Stomach (tissue), 9 donors: Measurements from ENCODE around the gene CIB1. TPM values are rescaled to one million over a fixed set of nuclear protein-coding genes. Genes with fewer than 3 reads are reported as not detected.

Experiments used
- DNase-seq, 2 donors: peaks; one replicate each; pipeline versions ENCODE4 v3.0.0 to v3.0.0-alpha.2; 2013 to 2019
- H3K27ac ChIP-seq, 5 donors: fragments of 200-600 bp in 4 of 5; sonication (generic) in 4 of 5; one replicate each; pipeline ENCODE4 v1.5.1; 2013 to 2019; ENCODE audit warnings: mild to moderate bottlenecking in 1 of 5, moderate library complexity in 1 of 5
- H3K27me3 ChIP-seq, 3 donors: fragments of 200-600 bp; sonication (generic); one replicate each; pipeline ENCODE4 v1.5.1; 2017 to 2019; ENCODE audit warnings: mixed run types in 1 of 3
- H3K36me3 ChIP-seq, 4 donors: fragments of 200-600 bp; sonication (generic); 1 replicate in 3 of 4; 2 replicates in 1 of 4; pipeline ENCODE4 v1.5.1; 2016 to 2019
- H3K4me1 ChIP-seq, 4 donors: fragments of 200-600 bp; sonication (generic); one replicate each; pipeline ENCODE4 v1.5.1; 2016 to 2019
- H3K4me3 ChIP-seq, 4 donors: fragments of 200-600 bp; sonication (generic) in 3 of 4; one replicate each; pipeline ENCODE4 v1.5.1; 2016 to 2019; ENCODE audit warnings: mild to moderate bottlenecking in 1 of 4
- H3K9me3 ChIP-seq, 4 donors: fragments of 200-600 bp; sonication (generic); one replicate each; pipeline ENCODE4 v1.5.1; 2016 to 2019
- CTCF ChIP-seq, 7 experiments: fragments of 450-650 bp in 4 of 7; fragments of 200-600 bp in 3 of 7; sonication (generic) in 3 of 7; IDR thresholded peaks; one replicate each; pipeline ENCODE4 v1.5.1; 2016 to 2019; ENCODE audit warnings: antibody characterized with exemption in 7 of 7, control low read depth in 2 of 7, mild to moderate bottlenecking in 1 of 7
- EP300 ChIP-seq: sonication (generic); formaldehyde crosslinking; IDR thresholded peaks from one replicate; pipeline ENCODE4 v1.6.1; 2017; ENCODE audit warnings: antibody characterized with exemption
- POLR2A ChIP-seq, 4 donors: fragments of 450-650 bp; IDR thresholded peaks; one replicate each; pipeline ENCODE4 v1.6.1; 2016; ENCODE audit warnings: antibody characterized with exemption in 4 of 4, control low read depth in 2 of 4, mild to moderate bottlenecking in 1 of 4, moderate library complexity in 1 of 4
- POLR2AphosphoS5 ChIP-seq, 3 donors: sonication (generic); formaldehyde crosslinking; IDR thresholded peaks; one replicate each; pipeline ENCODE4 v1.6.1; 2016; ENCODE audit warnings: antibody characterized with exemption in 3 of 3
- WGBS, 5 donors: extraction: QIAGEN DNeasy Blood & Tissue Kit in 3 of 5; methylation state at CpG; one replicate each; pipeline versions ENCODE4 v1.1.5 to v1.1.7; 2013 to 2018; 5-methylcytosine and 5-hydroxymethylcytosine counted together
- intact Hi-C: fragments of 100-400 bp; cut with DNase I; formaldehyde crosslinking; loops from one replicate; pipeline ENCODE4 v1.15.1; 2023; ENCODE audit warnings: low total_unique reads
- polyA plus RNA-seq, 3 donors: library from polyadenylated mRNA; stranded (reverse); fragments of 200-250 nt; gene quantifications; one replicate each; pipeline ENCODE4 v1.2.3, GENCODE V29; 2013
- total RNA-seq, 5 donors: library from RNA; depleted of rRNA; stranded (reverse); fragments of >200 nt; gene quantifications; one replicate each; pipeline versions ENCODE4 v1.1.0 to v1.2.3, GENCODE V29; 2014 to 2016
- donor health status: healthy with polysubstance abuse.
- donor health status: Bipolar disorder and iron deficiency.
- donor health status: healthy.

CIB1 gene
- total and polyA plus RNA-seq, 8 donors = 27.4 to 206 (median 95.5) TPM

- no peak for DNase-seq
- peak overlapping the region in 2 of 5 donors; percentile 16 to 98 for H3K27ac ChIP-seq
- WGBS, 5 donors = 81 to 88% (median 87%) methylated on average over 27 to 38 of the region's 38 CpGs
- intact Hi-C loops = no loop called here
- H3K4me1 ChIP-seq = peaks cover 36 to 55% (median 44%) of the 10 kb centered on the region in 4 donors
- H3K9me3 ChIP-seq = no peaks in the 10 kb centered on the region
- H3K27me3 ChIP-seq = no peaks in the 10 kb centered on the region
- H3K4me3 ChIP-seq = no peak overlapping the region
- no peak for TF ChIP-seq CTCF (IDR thresholded peaks at IDR 0.05)
- no peak for TF ChIP-seq EP300
- H3K36me3 ChIP-seq = peaks cover 56 to 85% (median 81%) of the 10 kb centered on the region in 4 donors
Observed at GRCh38 chr15:90227816-90228772, 5.6 kb downstream of the CIB1 start.

- H3K36me3 ChIP-seq = peaks cover 56 to 93% (median 89%) of the 10 kb centered on the region in 4 donors
- WGBS, 5 donors = 85 to 91% (median 89%) methylated on average over 7 of the region's 7 CpGs
- H3K27me3 ChIP-seq = no peaks in the 10 kb centered on the region
- intact Hi-C loops = no loop called here
- no peak overlapping the region for H3K27ac ChIP-seq
- no peak overlapping the region for H3K4me3 ChIP-seq
- no peak for DNase-seq
- peaks cover 28 to 47% (median 37%) of the 10 kb centered on the region in 4 donors for H3K4me1 ChIP-seq
- no peaks in the 10 kb centered on the region for H3K9me3 ChIP-seq
- TF ChIP-seq CTCF (IDR thresholded peaks at IDR 0.05) = no peak
- TF ChIP-seq POLR2AphosphoS5 (IDR thresholded peaks at IDR 0.05) = no peak
- TF ChIP-seq POLR2A (IDR thresholded peaks at IDR 0.05) = no peak
- no peak for TF ChIP-seq EP300
Observed at GRCh38 chr15:90227336-90227735, 6.4 kb downstream of the CIB1 start.

GRCh38 chr15:90225504-90226234 is 8.1 kb downstream of the CIB1 start:
- 61 to 79% (median 72%) methylated on average over 15 to 18 of the region's 18 CpGs for WGBS, 5 donors
- TF ChIP-seq EP300 (no peak), POLR2AphosphoS5 (IDR thresholded peaks at IDR 0.05) (no peak), CTCF (IDR thresholded peaks at IDR 0.05) (no peak), POLR2A (IDR thresholded peaks at IDR 0.05) (no peak)
- no peak for DNase-seq
- Histone ChIP-seq H3K4me1 (peaks cover 21 to 40% (median 29%) of the 10 kb centered on the region in 4 donors), H3K4me3 (no peak overlapping the region), H3K36me3 (peaks cover 61 to 100% (median 99%) of the 10 kb centered on the region in 4 donors), H3K27me3 (no peaks in the 10 kb centered on the region), H3K27ac (no peak overlapping the region), H3K9me3 (no peaks in the 10 kb centered on the region)
- intact Hi-C loops = no loop called here

- no peak overlapping the region for H3K27ac ChIP-seq
- TF ChIP-seq CTCF (IDR thresholded peaks at IDR 0.05) = no peak
- no peak for TF ChIP-seq POLR2AphosphoS5 (IDR thresholded peaks at IDR 0.05)
- no peak for TF ChIP-seq POLR2A (IDR thresholded peaks at IDR 0.05)
- TF ChIP-seq EP300 = no peak
- H3K4me1 ChIP-seq = peaks cover 17 to 36% (median 24%) of the 10 kb centered on the region in 4 donors
- intact Hi-C loops = no loop called here
- H3K27me3 ChIP-seq = no peaks in the 10 kb centered on the region
- no peak overlapping the region for H3K4me3 ChIP-seq
- H3K36me3 ChIP-seq = peaks cover 61 to 100% (median 94%) of the 10 kb centered on the region in 4 donors
- no peak for DNase-seq
- 83 to 93% (median 91%) methylated on average over 9 to 17 of the region's 17 CpGs for WGBS, 5 donors
- H3K9me3 ChIP-seq = no peaks in the 10 kb centered on the region
Observed at GRCh38 chr15:90225047-90225446, 8.7 kb downstream of the CIB1 start.
